COLO668 (cell line): ENCODE measurements around the gene NLGN2.

Experiments
- DNase-seq: peaks from one replicate; lab custom pipeline; 2025; ENCODE audit not compliant: unreplicated experiment; lab: John Stamatoyannopoulos, UW

Gene NLGN2

DNA sequence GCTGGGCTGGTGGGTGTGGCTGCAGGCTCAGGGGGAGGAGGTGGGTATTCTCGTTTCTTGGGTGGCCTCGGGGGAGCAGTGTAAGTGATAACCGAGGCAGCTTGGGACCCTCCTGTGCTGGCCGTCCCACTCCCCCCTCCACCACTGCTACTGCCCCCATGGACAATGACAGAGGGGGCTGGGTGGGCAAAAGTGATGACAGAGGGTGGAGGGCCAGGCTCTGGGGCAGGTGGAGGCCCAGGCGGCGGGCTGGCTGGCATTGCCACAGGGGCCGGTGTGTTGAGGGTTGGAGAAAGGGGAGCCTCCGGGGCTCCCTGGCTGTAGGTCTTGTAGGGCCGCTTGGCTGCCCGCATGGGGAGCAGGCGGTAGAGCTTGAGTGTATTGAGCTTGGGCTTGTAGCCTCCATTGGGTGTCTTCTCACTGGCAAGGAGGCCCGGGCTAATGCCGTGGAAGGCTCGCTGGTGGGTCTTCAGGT is 55.8 kb downstream of the NLGN2 start:
- DNase-seq, result no peak

DNA sequence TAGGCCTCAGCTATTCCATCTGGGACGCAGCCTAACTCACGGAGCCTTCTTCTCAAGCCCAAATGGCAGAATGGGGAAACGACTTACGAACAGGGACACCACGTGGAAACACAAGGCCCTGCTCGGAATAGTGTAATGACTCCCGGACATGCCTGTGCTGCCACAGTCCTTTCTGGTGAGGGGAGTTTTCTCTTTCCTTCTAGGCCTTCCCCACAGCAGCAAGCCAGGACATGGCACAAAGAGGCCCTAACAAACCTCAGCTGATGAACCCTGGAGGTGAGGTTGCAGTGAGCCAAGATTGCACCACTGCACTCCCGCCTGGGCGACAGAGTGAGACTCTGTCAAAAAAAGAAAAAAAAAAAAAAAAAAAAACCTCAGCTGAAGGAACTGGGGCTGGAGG is 56.4 kb downstream of the NLGN2 start:
- no peak for DNase-seq

DNA sequence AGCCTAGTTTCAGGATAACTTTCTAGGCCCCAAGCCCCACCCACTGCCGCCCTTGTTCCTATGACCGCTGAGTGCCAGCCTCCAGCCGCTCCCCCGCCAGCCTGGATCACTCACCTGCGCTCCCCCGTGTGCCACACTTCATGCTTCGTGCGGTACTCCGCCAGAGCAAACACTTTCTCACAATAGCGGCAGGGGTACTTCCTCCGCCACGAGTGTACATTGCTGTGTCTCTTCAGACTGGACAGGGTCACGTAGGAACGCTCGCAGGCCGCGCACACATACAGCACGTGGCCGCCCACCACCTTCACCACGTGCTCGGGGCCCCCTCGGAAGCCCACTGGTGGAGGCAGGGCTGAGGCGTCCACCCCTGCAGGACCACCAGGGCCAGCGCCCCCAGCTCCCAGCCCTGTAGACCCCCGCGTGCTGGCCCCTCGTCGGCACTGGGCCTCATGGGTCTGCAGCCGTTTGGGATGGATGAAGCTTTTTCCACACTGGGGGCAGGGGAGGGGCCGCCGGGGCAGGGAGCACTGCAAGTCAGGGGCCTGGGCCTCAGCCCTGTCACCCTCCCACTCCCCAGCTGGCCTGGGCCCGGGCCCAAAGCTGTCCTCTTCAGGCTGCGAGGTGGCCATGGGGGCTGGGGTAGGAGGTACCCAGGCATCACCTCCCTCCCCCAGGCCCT is 58.1 kb downstream of the NLGN2 start:
- DNase-seq, result no peak

DNA sequence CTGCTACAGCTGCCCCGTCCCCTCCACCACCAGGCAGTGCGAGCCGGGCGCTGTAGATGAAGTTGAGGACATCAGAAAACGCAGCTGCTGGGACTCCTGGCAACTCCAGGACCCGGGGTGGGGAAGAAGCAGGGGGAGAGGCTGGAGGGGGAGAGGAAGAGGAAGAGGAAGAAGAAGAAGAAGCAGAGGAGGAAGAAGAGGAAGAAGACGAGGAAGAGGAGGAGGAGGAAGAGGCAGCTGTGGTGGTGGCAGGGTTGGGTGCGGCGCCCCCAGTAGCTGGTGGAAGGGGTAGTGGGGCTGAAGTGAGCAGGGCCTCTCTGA is 58.6 kb downstream of the NLGN2 start:
- DNase-seq, result no peak

GRCh38 chr17:7466639-7467341 is 59.1 kb downstream of the NLGN2 start:
- DNase-seq, result no peak

GRCh38 chr17:7467498-7467897 is 59.9 kb downstream of the NLGN2 start:
- no peak for DNase-seq

- no peak for DNase-seq
Measured at GRCh38 chr17:7468290-7468689, 60.6 kb downstream of the NLGN2 start.

DNA sequence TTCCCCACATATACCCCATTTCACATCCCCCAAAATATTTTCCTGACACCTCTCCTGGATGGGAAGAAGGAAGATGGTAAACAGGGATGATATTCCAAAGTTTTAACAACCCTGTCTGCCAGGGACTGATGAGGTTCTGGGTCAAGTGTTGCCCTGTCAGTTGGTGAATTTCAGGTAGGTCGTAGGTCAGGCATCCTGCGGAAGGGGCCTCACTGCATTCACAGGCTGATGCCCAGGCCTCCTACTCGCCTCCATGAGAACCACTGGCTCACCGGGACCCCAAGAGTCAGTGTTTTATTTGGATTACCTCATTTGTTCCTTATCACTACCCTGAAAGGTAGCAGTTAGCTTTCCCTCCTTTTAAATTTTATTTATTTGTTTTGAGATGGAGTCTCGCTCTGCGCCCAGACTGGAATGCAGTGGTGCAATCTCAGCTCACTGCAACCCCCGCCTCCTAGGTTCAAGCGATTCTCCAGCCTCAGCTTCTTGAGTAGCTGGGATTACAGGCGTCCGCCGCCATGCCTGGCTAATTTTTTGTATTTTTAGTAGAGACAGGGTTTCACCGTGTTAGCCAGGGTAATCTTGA is 61.3 kb downstream of the NLGN2 start:
- no peak for DNase-seq
